ENCODE measurements around the gene HOXA10.

HOXA10 gene

GRCh38 chr7:27173956-27174873 lies at the start of gene HOXA10:
HOXA10 (minus strand) TSS chr7:27174320; CDS start chr7:27174306, 14 bp downstream.
- ATAC-seq (ENCODE audit: insufficient read depth, low read depth), result no peak
- H3K79me2 ChIP-seq (ENCODE audit: insufficient read depth, low read length), result no peaks in the 10 kb centered on the region
- no peak within 1 kb of the TSS for H3K27ac ChIP-seq (ENCODE audit: low read length)
- no peaks in the 10 kb centered on the region for H3K36me3 ChIP-seq (ENCODE audit: insufficient read depth, low read length)
- no peaks in the 10 kb centered on the region for H4K20me1 ChIP-seq (ENCODE audit: insufficient read depth, low read length)
- H2AFZ ChIP-seq (ENCODE audit: low read depth, low read length), result no peak within 1 kb of the TSS
- H3K27me3 ChIP-seq (ENCODE audit: insufficient read depth, low read length, poor library complexity), result peaks cover 10% of the 10 kb centered on the region
- DNase-seq, result no peak
- no peaks in the 10 kb centered on the region for H3K4me1 ChIP-seq (ENCODE audit: insufficient read depth, low read length)
- no peak within 1 kb of the TSS for H3K4me2 ChIP-seq (ENCODE audit: insufficient read depth, low read length)
- no peak for TF ChIP-seq EZH2 (IDR thresholded peaks at IDR 0.05; ENCODE audit: borderline replicate concordance, low read depth, low read length, severe bottlenecking)
- TF ChIP-seq CTCF (IDR thresholded peaks at IDR 0.05; ENCODE audit: borderline replicate concordance, extremely low read depth, low read length, poor library complexity, severe bottlenecking), result no peak
- no peak within 1 kb of the TSS for H3K4me3 ChIP-seq (ENCODE audit: low read depth in 1 of 2, low read length in 2 of 2)
- H3K9ac ChIP-seq (ENCODE audit: low read depth, low read length), result no peak within 1 kb of the TSS
- H3K9me3 ChIP-seq (ENCODE audit: insufficient read depth, low read length, severe bottlenecking), result no peaks in the 10 kb centered on the region

GRCh38 chr7:27221201-27221797 lies 47.2 kb upstream of the HOXA10 start:
- no peaks in the 10 kb centered on the region for H3K36me3 ChIP-seq (ENCODE audit: insufficient read depth, low read length)
- no peaks in the 10 kb centered on the region for H3K9me3 ChIP-seq (ENCODE audit: insufficient read depth, low read length, severe bottlenecking)
- no peak overlapping the region for H3K4me2 ChIP-seq (ENCODE audit: insufficient read depth, low read length)
- no peaks in the 10 kb centered on the region for H3K4me1 ChIP-seq (ENCODE audit: insufficient read depth, low read length)
- H3K27ac ChIP-seq (ENCODE audit: low read length), result no peak overlapping the region
- H3K79me2 ChIP-seq (ENCODE audit: insufficient read depth, low read length), result no peaks in the 10 kb centered on the region
- TF ChIP-seq EZH2 (IDR thresholded peaks at IDR 0.05; ENCODE audit: borderline replicate concordance, low read depth, low read length, severe bottlenecking) (no peak), CTCF (IDR thresholded peaks at IDR 0.05; ENCODE audit: borderline replicate concordance, extremely low read depth, low read length, poor library complexity, severe bottlenecking) (no peak)
- no peaks in the 10 kb centered on the region for H4K20me1 ChIP-seq (ENCODE audit: insufficient read depth, low read length)
- H2AFZ ChIP-seq (ENCODE audit: low read depth, low read length), result no peak overlapping the region
- no peak overlapping the region for H3K4me3 ChIP-seq (ENCODE audit: low read depth in 1 of 2, low read length in 2 of 2)
- DNase-seq (no peak), ATAC-seq (ENCODE audit: insufficient read depth, low read depth) (no peak)
- H3K27me3 ChIP-seq (ENCODE audit: insufficient read depth, low read length, poor library complexity), result peaks cover 7% of the 10 kb centered on the region
- no peak overlapping the region for H3K9ac ChIP-seq (ENCODE audit: low read depth, low read length)

- no peaks in the 10 kb centered on the region for H3K79me2 ChIP-seq (ENCODE audit: insufficient read depth, low read length)
- H3K27me3 ChIP-seq (ENCODE audit: insufficient read depth, low read length, poor library complexity), result peaks cover 7% of the 10 kb centered on the region
- no peaks in the 10 kb centered on the region for H4K20me1 ChIP-seq (ENCODE audit: insufficient read depth, low read length)
- DNase-seq (no peak), ATAC-seq (ENCODE audit: insufficient read depth, low read depth) (no peak)
- H3K27ac ChIP-seq (ENCODE audit: low read length), result no peak overlapping the region
- no peaks in the 10 kb centered on the region for H3K36me3 ChIP-seq (ENCODE audit: insufficient read depth, low read length)
- no peaks in the 10 kb centered on the region for H3K9me3 ChIP-seq (ENCODE audit: insufficient read depth, low read length, severe bottlenecking)
- no peak overlapping the region for H3K4me2 ChIP-seq (ENCODE audit: insufficient read depth, low read length)
- no peak for TF ChIP-seq EZH2 (IDR thresholded peaks at IDR 0.05; ENCODE audit: borderline replicate concordance, low read depth, low read length, severe bottlenecking)
- H2AFZ ChIP-seq (ENCODE audit: low read depth, low read length), result no peak overlapping the region
- no peak overlapping the region for H3K9ac ChIP-seq (ENCODE audit: low read depth, low read length)
- no peak overlapping the region for H3K4me3 ChIP-seq (ENCODE audit: low read depth in 1 of 2, low read length in 2 of 2)
- no peaks in the 10 kb centered on the region for H3K4me1 ChIP-seq (ENCODE audit: insufficient read depth, low read length)
Measured at GRCh38 chr7:27220440-27220955, 46.4 kb upstream of the HOXA10 start.

GRCh38 chr7:27219821-27220220 lies 45.7 kb upstream of the HOXA10 start:
- Histone ChIP-seq H3K4me1 (ENCODE audit: insufficient read depth, low read length) (no peaks in the 10 kb centered on the region), H3K4me3 (ENCODE audit: low read depth in 1 of 2, low read length in 2 of 2) (no peak overlapping the region), H3K27me3 (ENCODE audit: insufficient read depth, low read length, poor library complexity) (peaks cover 7% of the 10 kb centered on the region), H3K79me2 (ENCODE audit: insufficient read depth, low read length) (no peaks in the 10 kb centered on the region), H3K27ac (ENCODE audit: low read length) (no peak overlapping the region), H2AFZ (ENCODE audit: low read depth, low read length) (no peak overlapping the region), H3K36me3 (ENCODE audit: insufficient read depth, low read length) (no peaks in the 10 kb centered on the region), H3K9ac (ENCODE audit: low read depth, low read length) (no peak overlapping the region), H3K9me3 (ENCODE audit: insufficient read depth, low read length, severe bottlenecking) (no peaks in the 10 kb centered on the region), H3K4me2 (ENCODE audit: insufficient read depth, low read length) (no peak overlapping the region), H4K20me1 (ENCODE audit: insufficient read depth, low read length) (no peaks in the 10 kb centered on the region)
- ATAC-seq (ENCODE audit: insufficient read depth, low read depth), result no peak
- TF ChIP-seq CTCF (IDR thresholded peaks at IDR 0.05; ENCODE audit: borderline replicate concordance, extremely low read depth, low read length, poor library complexity, severe bottlenecking) (no peak), EZH2 (IDR thresholded peaks at IDR 0.05; ENCODE audit: borderline replicate concordance, low read depth, low read length, severe bottlenecking) (no peak)
- no peak for DNase-seq
